D721Med (cell line): ENCODE measurements around the gene FEM1B.

ENCODE experiments used
- DNase-seq: peaks from one replicate; pipeline ENCODE4 v3.0.0; 2011; ENCODE audit warnings: low spot score; ENCODE audit not compliant: insufficient read length
- FAIRE-seq: peaks from 2 replicates; lab custom pipeline; 2011; peaks lifted over from hg19 to GRCh38; lab: Jason Lieb, UNC
- TF ChIP-seq, protein P1 (sequence below): IDR thresholded peaks from 2 replicates; pipeline ENCODE4 v1.5.1; 2012; ENCODE audit warnings: mild to moderate bottlenecking, control low read depth; ENCODE audit not compliant: insufficient read depth; ENCODE audit errors: missing control alignments

The FEM1B gene

DNA sequence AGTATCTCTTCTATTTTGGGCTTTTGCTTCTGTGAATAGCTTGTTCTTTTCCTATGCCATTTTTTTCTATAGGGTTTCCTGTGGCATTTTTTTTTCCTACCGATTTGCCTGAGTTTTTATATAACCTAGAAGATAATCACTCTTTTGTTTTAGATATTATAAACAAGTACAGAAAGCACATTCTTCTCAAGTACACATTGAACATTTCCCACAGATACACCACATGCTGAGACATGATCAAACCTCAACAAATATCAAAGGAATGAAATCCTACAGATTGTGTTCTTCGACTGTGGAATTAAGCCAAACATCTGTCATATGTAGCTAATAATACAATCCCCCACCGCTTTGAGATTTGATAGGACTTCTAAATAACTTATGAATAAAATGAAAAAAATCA lies 9.1 kb upstream of the FEM1B start:
- FAIRE-seq (no peak), DNase-seq (no peak)
- TF ChIP-seq, protein P1, sequence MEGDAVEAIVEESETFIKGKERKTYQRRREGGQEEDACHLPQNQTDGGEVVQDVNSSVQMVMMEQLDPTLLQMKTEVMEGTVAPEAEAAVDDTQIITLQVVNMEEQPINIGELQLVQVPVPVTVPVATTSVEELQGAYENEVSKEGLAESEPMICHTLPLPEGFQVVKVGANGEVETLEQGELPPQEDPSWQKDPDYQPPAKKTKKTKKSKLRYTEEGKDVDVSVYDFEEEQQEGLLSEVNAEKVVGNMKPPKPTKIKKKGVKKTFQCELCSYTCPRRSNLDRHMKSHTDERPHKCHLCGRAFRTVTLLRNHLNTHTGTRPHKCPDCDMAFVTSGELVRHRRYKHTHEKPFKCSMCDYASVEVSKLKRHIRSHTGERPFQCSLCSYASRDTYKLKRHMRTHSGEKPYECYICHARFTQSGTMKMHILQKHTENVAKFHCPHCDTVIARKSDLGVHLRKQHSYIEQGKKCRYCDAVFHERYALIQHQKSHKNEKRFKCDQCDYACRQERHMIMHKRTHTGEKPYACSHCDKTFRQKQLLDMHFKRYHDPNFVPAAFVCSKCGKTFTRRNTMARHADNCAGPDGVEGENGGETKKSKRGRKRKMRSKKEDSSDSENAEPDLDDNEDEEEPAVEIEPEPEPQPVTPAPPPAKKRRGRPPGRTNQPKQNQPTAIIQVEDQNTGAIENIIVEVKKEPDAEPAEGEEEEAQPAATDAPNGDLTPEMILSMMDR: no peak

DNA sequence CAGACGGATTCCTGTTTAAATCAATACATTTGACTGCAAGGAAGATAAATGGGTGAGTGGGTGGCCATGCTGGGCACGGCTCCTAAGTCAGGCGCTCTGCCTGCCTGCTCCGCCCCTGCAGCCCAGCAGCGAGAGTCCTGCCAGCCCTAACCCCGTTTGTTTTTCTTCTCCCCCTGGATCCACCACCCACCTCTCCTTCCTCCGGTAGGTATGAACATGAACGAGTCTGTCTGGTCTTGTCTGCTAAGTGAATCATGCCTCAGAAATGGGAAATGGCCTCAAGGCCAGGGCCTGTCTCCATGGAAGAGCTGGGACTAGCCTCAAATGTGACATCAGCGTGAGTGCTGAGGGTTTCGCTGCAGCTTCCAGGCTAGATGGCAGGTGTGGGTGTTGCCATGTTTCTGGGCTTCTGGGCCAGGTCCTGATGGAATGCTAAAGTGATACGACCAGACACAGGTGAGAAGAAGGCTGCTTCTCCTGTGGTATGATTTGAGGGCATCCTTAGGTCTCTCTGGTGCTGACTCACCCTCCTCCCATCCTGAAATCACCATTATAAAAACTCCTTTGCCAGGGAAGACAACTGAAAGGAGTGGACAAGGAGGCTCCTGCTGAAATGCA lies 5.6 kb upstream of the FEM1B start:
- no peak for DNase-seq
- no peak for FAIRE-seq
- TF ChIP-seq, protein P1: no peak

- TF ChIP-seq, protein P1: no peak
- DNase-seq: no peak
- no peak for FAIRE-seq
These were observed 4.7 kb upstream of the FEM1B start for GRCh38 chr15:68272721-68273271.

GRCh38 chr15:68274201-68274848 lies 3.2 kb upstream of the FEM1B start:
- FAIRE-seq: no peak
- DNase-seq: no peak
- TF ChIP-seq, protein P1: no peak

- no peak for DNase-seq
- no peak for FAIRE-seq
- TF ChIP-seq, protein P1: no peak
These were observed 2.3 kb upstream of the FEM1B start for GRCh38 chr15:68275165-68275746.

GRCh38 chr15:68276668-68277067 lies 877 bp upstream of the FEM1B start:
- TF ChIP-seq, protein P1: no peak
- DNase-seq (no peak), FAIRE-seq (no peak)
